GM18520 (cell line): ENCODE data around the gene TRIM45.
"Not testable (repeated sequence)": the region's sequence is repeated elsewhere in the genome, so short reads cannot be mapped to it uniquely, and the experiment has no call there.

Source experiments
- ATAC-seq: cut with Tn5 transposase; IDR thresholded peaks from one replicate; pipeline ENCODE4 v1.9.1; 2021; ENCODE audit not compliant: unreplicated experiment

The TRIM45 gene

GRCh38 chr1:117121589-117122329, at the start of gene TRIM45:
Gene TRIM45, minus strand, starts transcription at chr1:117121749. Its CDS starts 548 bp downstream, at chr1:117121201.
- peak; percentile 84 for ATAC-seq

GRCh38 chr1:117169871-117170596, 48.5 kb upstream of the TRIM45 start:
- ATAC-seq = no peak

GRCh38 chr1:117167402-117167801, 45.9 kb upstream of the TRIM45 start:
- ATAC-seq = no peak

- no peak for ATAC-seq
Observed at GRCh38 chr1:117166076-117166475, 44.5 kb upstream of the TRIM45 start.

GRCh38 chr1:117164209-117164608, 42.7 kb upstream of the TRIM45 start:
- no peak for ATAC-seq

- no peak for ATAC-seq
Observed at GRCh38 chr1:117162816-117163215, 41.3 kb upstream of the TRIM45 start.

GRCh38 chr1:117161887-117162286, 40.3 kb upstream of the TRIM45 start:
- no peak for ATAC-seq

GRCh38 chr1:117151305-117151704, 29.8 kb upstream of the TRIM45 start:
- ATAC-seq = not testable (repeated sequence)

GRCh38 chr1:117150316-117150715, 28.8 kb upstream of the TRIM45 start:
- ATAC-seq = no peak

GRCh38 chr1:117147856-117148588, 26.5 kb upstream of the TRIM45 start:
- ATAC-seq = no peak

GRCh38 chr1:117147341-117147831, 25.8 kb upstream of the TRIM45 start:
- ATAC-seq = no peak

GRCh38 chr1:117146575-117147340, 25.2 kb upstream of the TRIM45 start:
- ATAC-seq = no peak

- no peak for ATAC-seq
Observed at GRCh38 chr1:117146072-117146471, 24.5 kb upstream of the TRIM45 start.

- no peak for ATAC-seq
Observed at GRCh38 chr1:117143871-117144270, 22.3 kb upstream of the TRIM45 start.

- no peak for ATAC-seq
Observed at GRCh38 chr1:117143172-117143571, 21.6 kb upstream of the TRIM45 start.

GRCh38 chr1:117142200-117142599, 20.7 kb upstream of the TRIM45 start:
- ATAC-seq = no peak

- ATAC-seq = no peak
Observed at GRCh38 chr1:117138561-117138960, 17.0 kb upstream of the TRIM45 start.

- ATAC-seq = no peak
Observed at GRCh38 chr1:117138106-117138505, 16.6 kb upstream of the TRIM45 start.

- ATAC-seq = no peak
Observed at GRCh38 chr1:117137281-117137855, 15.8 kb upstream of the TRIM45 start.

- ATAC-seq = no peak
Observed at GRCh38 chr1:117136749-117137148, 15.2 kb upstream of the TRIM45 start.
